GM12878 (cell line): ENCODE measurements around the gene B3GALT5. TPM values are rescaled to one million over a fixed set of nuclear protein-coding genes. Genes with fewer than 3 reads are reported as not detected.

ENCODE experiments used
- ATAC-seq: fragments of 200-7000 bp; cut with Tn5 transposase; 3 replicates; pipeline ENCODE4 v1.9.1; 2020; ENCODE audit warnings: mild to moderate bottlenecking, moderate library complexity
- BruUV-seq: library from RNA; stranded (reverse); fragments of 400-500 nt; replicated peaks from 2 replicates; lab custom pipeline; 2021; lab: Mats Ljungman, UMichigan
- CTCF ChIA-PET: fragments of 300-600 bp; sonication (Branson Sonifier 250); formaldehyde crosslinking; extraction: SDS; loops from one replicate; lab custom pipeline; 2021; ENCODE audit warnings: inconsistent platforms; lab: Yijun Ruan, JAX
- POLR2A ChIA-PET: fragments of 350-600 bp; formaldehyde crosslinking; extraction: SDS; loops from one replicate; lab custom pipeline; 2021; ENCODE audit warnings: inconsistent platforms; lab: Charles Lee
- RAD21 ChIA-PET: fragments of 300-600 bp; sonication (Branson Sonifier 250); formaldehyde crosslinking; loops from one replicate; lab custom pipeline; 2023; ENCODE audit warnings: antibody characterized with exemption; ENCODE audit not compliant: unreplicated experiment; lab: Charles Lee
- SMC1A ChIA-PET: fragments of 300-600 bp; sonication (Branson Sonifier 250); formaldehyde crosslinking; loops from one replicate; lab custom pipeline; 2023; ENCODE audit not compliant: unreplicated experiment, uncharacterized antibody; lab: Charles Lee
- DNase-seq: peaks from one replicate; pipeline ENCODE4 v3.0.0-alpha.2; 2011; ENCODE audit warnings: low read depth, low spot score
- FAIRE-seq: peaks from 3 replicates; lab custom pipeline; 2011; peaks lifted over from hg19 to GRCh38; lab: Jason Lieb, UNC
- H2AFZ ChIP-seq: 2 replicates; pipeline ENCODE4 v1.6.0; 2011; ENCODE audit warnings: low read depth, low read length, control low read depth; ENCODE audit not compliant: control insufficient read depth
- H3K27ac ChIP-seq: 2 replicates; pipeline ENCODE4 v1.5.1; 2011; ENCODE audit warnings: control low read depth; ENCODE audit not compliant: control insufficient read depth, insufficient read depth
- H3K27me3 ChIP-seq, 2 experiments: replicated peaks in 1 of 2; 2 replicates each; pipeline versions ENCODE4 v1.6.0 to v1.6.1; 2011; ENCODE audit warnings: low read length in 1 of 2; ENCODE audit not compliant: control insufficient read depth in 2 of 2, insufficient read depth in 2 of 2
- H3K36me3 ChIP-seq, 2 experiments: 2 replicates each; pipeline ENCODE4 v1.5.1; 2011; ENCODE audit warnings: low read length in 1 of 2; ENCODE audit not compliant: control insufficient read depth in 2 of 2, insufficient read depth in 2 of 2
- H3K4me1 ChIP-seq: 2 replicates; pipeline ENCODE4 v1.6.1; 2011; ENCODE audit warnings: mild to moderate bottlenecking, low read length, moderate library complexity, mixed read lengths; ENCODE audit not compliant: control insufficient read depth, insufficient read depth
- H3K4me2 ChIP-seq: 2 replicates; pipeline ENCODE4 v1.6.0; 2011; ENCODE audit warnings: control low read depth; ENCODE audit not compliant: control insufficient read depth, insufficient read depth
- H3K4me3 ChIP-seq: fragments of 200-600 bp; sonication (generic); 2 replicates; pipeline ENCODE4 v1.5.1; 2016
- H3K79me2 ChIP-seq: 2 replicates; pipeline ENCODE4 v1.6.0; 2011; ENCODE audit warnings: low read length; ENCODE audit not compliant: control insufficient read depth, insufficient read depth
- H3K9ac ChIP-seq: 2 replicates; pipeline ENCODE4 v1.8.0; 2011; ENCODE audit warnings: low read length, control low read depth, mixed read lengths; ENCODE audit not compliant: control insufficient read depth, insufficient read depth
- H3K9me3 ChIP-seq: replicated peaks from 3 replicates; pipeline ENCODE4 v1.5.1; 2011; ENCODE audit warnings: mild to moderate bottlenecking, low read length; ENCODE audit not compliant: control insufficient read depth, insufficient read depth
- H4K20me1 ChIP-seq: 2 replicates; pipeline ENCODE4 v1.6.0; 2011; ENCODE audit not compliant: control insufficient read depth, insufficient read depth
- BMI1 ChIP-seq: fragments of 450-650 bp; IDR thresholded peaks from 2 replicates; pipeline ENCODE4 v1.6.1; 2016; ENCODE audit warnings: mild to moderate bottlenecking, moderate library complexity, borderline replicate concordance
- CBX3 ChIP-seq: fragments of 200-600 bp; sonication (generic); IDR thresholded peaks from 2 replicates; pipeline ENCODE4 v1.6.1; 2016; ENCODE audit warnings: low read depth, borderline replicate concordance
- JUND ChIP-seq: IDR thresholded peaks from 2 replicates; pipeline ENCODE4 v1.6.1; 2012; ENCODE audit warnings: low read depth, mild to moderate bottlenecking, low read length, improper control_type of control experiment, moderate library complexity
- LARP7 ChIP-seq: fragments of 450-650 bp; IDR thresholded peaks from 2 replicates; pipeline ENCODE4 v1.6.1; 2017; ENCODE audit warnings: mild to moderate bottlenecking
- POLR2A ChIP-seq: IDR thresholded peaks from 2 replicates; pipeline ENCODE4 v1.6.1; 2011; ENCODE audit warnings: low read depth, mild to moderate bottlenecking, low read length
- RFX5 ChIP-seq: IDR thresholded peaks from 2 replicates; pipeline ENCODE4 v1.6.1; 2011; ENCODE audit warnings: low read depth, low read length, improper control_type of control experiment
- SIN3A ChIP-seq: IDR thresholded peaks from 2 replicates; pipeline ENCODE4 v1.6.1; 2012; ENCODE audit warnings: low read depth, low read length, improper control_type of control experiment
- TAF1 ChIP-seq: IDR thresholded peaks from 2 replicates; pipeline ENCODE4 v1.6.1; 2011; ENCODE audit warnings: mild to moderate bottlenecking, low read depth, low read length, borderline replicate concordance
- ZNF274 ChIP-seq: IDR thresholded peaks from one replicate; pipeline ENCODE4 v1.8.0; 2011; ENCODE audit not compliant: insufficient read length, insufficient read depth
- WGBS: methylation state at CpG from one replicate; pipeline ENCODE4 v1.1.6; 2016; ENCODE audit warnings: low lambda C conversion rate; ENCODE audit not compliant: insufficient replicate concordance, insufficient coverage; ENCODE audit errors: missing lambda C conversion rate; 5-methylcytosine and 5-hydroxymethylcytosine counted together
- in situ Hi-C: fragments of 300-500 bp; cut with MboI; formaldehyde crosslinking; loops from 9 replicates; pipeline ENCODE4 v1.14.3; 2018; ENCODE audit warnings: mixed read lengths
- intact Hi-C: fragments of 100-400 bp; cut with micrococcal nuclease; formaldehyde crosslinking; loops from one replicate; pipeline ENCODE4 v1.14.2; 2022; ENCODE audit not compliant: unreplicated experiment
- polyA plus RNA-seq, 11 experiments: library from polyadenylated mRNA; depleted of rRNA in 4 of 11; unstranded in 6 of 11; stranded (reverse) in 5 of 11; fragments of >200 nt; fragmentation: Nextera tagmentation in 4 of 11; fragmentation: Illumina TruSeq in 1 of 11; extraction: Ambion mirVana in 4 of 11; extraction: Trizol in 1 of 11; gene quantifications; 1 replicate in 1 of 11; 2 replicates in 10 of 11; pipeline versions ENCODE4 v1.2.1 to v1.2.3, GENCODE V29; 2011 to 2016; ENCODE audit warnings: inconsistent platforms in 2 of 11, missing spikeins in 2 of 11, low read depth in 1 of 11
- total RNA-seq, 4 experiments: library from RNA; depleted of rRNA in 3 of 4; stranded (reverse); fragments of >200 nt in 3 of 4; fragmentation: Illumina TruSeq in 1 of 4; extraction: Trizol in 1 of 4; gene quantifications; 2 replicates each; pipeline versions ENCODE4 v1.2.1 to v1.2.3, GENCODE V29; 2013 to 2021

The B3GALT5 gene
- total and polyA plus RNA-seq, 10 of the 15 experiments (the other 5 are each of a cell fraction or from before 2014, with no cell fraction given) = 0.03 to 0.04 TPM; not detected in 8

DNA sequence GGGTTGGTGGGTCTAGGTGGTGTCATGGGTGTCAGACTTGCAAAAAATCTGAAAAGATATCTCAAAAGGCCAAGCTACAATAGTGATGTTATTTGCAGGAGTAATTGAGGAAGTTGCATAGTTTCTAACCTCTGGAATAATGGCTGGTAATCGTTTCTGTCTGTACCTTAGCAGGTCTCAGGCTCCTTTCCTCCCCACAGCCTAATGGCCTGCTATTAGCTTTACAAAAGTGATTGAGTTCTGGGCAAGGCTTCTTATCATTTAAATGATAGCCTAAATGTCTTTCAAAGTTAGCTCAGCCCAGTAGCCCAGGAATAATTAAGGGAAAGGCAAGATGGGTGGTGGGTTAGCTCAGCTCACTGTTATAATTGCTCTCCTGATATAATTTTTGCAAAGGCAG is 94.6 kb downstream of the B3GALT5 start:
- no peaks in the 10 kb centered on the region for H4K20me1 ChIP-seq
- CTCF ChIA-PET = interaction anchor here (1.1 kb wide), 1 partner anchor 14 kb away, joined by 4 read pairs; no protein-coding TSS in a partner anchor
- no TSS peak for BruUV-seq
- H3K9ac ChIP-seq = no peak overlapping the region
- H3K27ac ChIP-seq = no peak overlapping the region
- H3K27me3 ChIP-seq = no peaks in the 10 kb centered on the region
- H3K79me2 ChIP-seq = no peaks in the 10 kb centered on the region
- RAD21 ChIA-PET = no interaction called here
- no peak for DNase-seq
- SMC1A ChIA-PET = interaction anchor here (1.1 kb wide), 1 partner anchor 12 kb away, joined by 3 read pairs; no protein-coding TSS in a partner anchor
- no peaks in the 10 kb centered on the region for H3K36me3 ChIP-seq
- in situ Hi-C loops = no loop called here
- no peak overlapping the region for H2AFZ ChIP-seq
- ATAC-seq = no peak
- H3K4me1 ChIP-seq = no peaks in the 10 kb centered on the region
- FAIRE-seq = no peak
- intact Hi-C loops = no loop called here
- POLR2A ChIA-PET = no interaction called here
- H3K4me2 ChIP-seq = no peak overlapping the region
- no peak overlapping the region for H3K4me3 ChIP-seq
- 0% methylated on average over 1 of the region's 1 CpG for WGBS
- TF ChIP-seq POLR2A (no peak), RFX5 (no peak), CBX3 (no peak), JUND (no peak), ZNF274 (no peak), SIN3A (no peak), LARP7 (no peak)
- TF ChIP-seq, all 136 proteins: peak for 0
- H3K9me3 ChIP-seq = no peaks in the 10 kb centered on the region; the same call in 2 of the 3 replicates

DNA sequence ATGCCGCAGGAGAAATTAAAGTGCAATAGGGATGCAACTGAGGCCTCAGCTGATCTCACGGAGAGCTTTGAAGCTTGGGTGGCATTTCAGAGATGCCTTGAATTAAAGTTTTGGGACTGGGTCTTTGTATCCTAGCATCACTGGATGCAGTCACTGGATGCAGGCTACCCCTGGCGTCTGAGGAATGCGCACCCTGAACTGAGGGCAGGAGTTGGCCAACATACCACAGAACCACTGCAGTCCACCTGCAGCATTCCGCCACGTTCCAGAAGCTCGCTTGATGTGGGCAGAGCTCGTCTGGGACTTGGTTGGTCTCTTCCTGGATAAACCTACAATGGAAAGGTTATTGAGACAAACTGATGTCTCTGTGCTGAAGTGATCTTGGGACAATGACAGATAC is 98.1 kb downstream of the B3GALT5 start:
- ChIA-PET POLR2A (no interaction called here), SMC1A (no interaction called here), RAD21 (no interaction called here), CTCF (no interaction called here)
- H3K36me3 ChIP-seq = no peaks in the 10 kb centered on the region
- no peak overlapping the region for H3K27ac ChIP-seq
- no peak overlapping the region for H3K4me3 ChIP-seq
- WGBS = 45% methylated on average over 8 of the region's 8 CpGs
- no peaks in the 10 kb centered on the region; the same call in 2 of the 3 replicates for H3K9me3 ChIP-seq
- FAIRE-seq = no peak
- no peaks in the 10 kb centered on the region for H3K79me2 ChIP-seq
- no peak overlapping the region for H3K9ac ChIP-seq
- TF ChIP-seq BMI1 (no peak), TAF1 (no peak)
- in situ Hi-C loops = loop anchor here (5.0 kb wide), 1 partner anchor 194 kb away; no protein-coding TSS in a partner anchor
- no peak for ATAC-seq
- H3K27me3 ChIP-seq = no peaks in the 10 kb centered on the region
- H2AFZ ChIP-seq = no peak overlapping the region
- intact Hi-C loops = no loop called here
- H4K20me1 ChIP-seq = no peaks in the 10 kb centered on the region
- no TSS peak for BruUV-seq
- no peak overlapping the region for H3K4me2 ChIP-seq
- DNase-seq = no peak
- H3K4me1 ChIP-seq = no peaks in the 10 kb centered on the region
